Metanephros (tissue), 2 donors: ENCODE results near the gene DESI1. TPM values are rescaled to one million over a fixed set of nuclear protein-coding genes. Genes with fewer than 3 reads are reported as not detected.

Experiments
- small RNA-seq: library from RNA; depleted of rRNA; stranded (forward); fragments of <200 nt; gene quantifications from one replicate; pipeline ENCODE3, GENCODE V24; 2014; ENCODE audit warnings: low replicate concordance
- total RNA-seq: library from RNA; depleted of rRNA; stranded (reverse); fragments of >200 nt; gene quantifications from one replicate; pipeline ENCODE4 v1.2.3, GENCODE V29; 2014

The DESI1 gene
- 25.0 TPM for total RNA-seq

GRCh38 chr22:41620589-41621098 lies at the start of gene DESI1:
Gene DESI1, minus strand, starts transcription at chr22:41621043. Its CDS starts 204 bp downstream, at chr22:41620839.

GRCh38 chr22:41621099-41621910 lies 462 bp upstream of the DESI1 start, which contains the start of gene XRCC6:
Gene XRCC6, plus strand, starts transcription at chr22:41621295. Its CDS starts 710 bp downstream, at chr22:41622005.

GRCh38 chr22:41589391-41590241 lies 31.2 kb downstream of the DESI1 start, which contains the start of gene PMM1:
Gene PMM1, minus strand, starts transcription at chr22:41589840. Its CDS starts 35 bp downstream, at chr22:41589805.

Small RNA genes lying within 50 kb of the gene (small RNA-seq; reads per million reads assigned to genes)
- not detected for gene RF00019

Other genes starting within 250 kb of the DESI1 start
- 15.5 TPM for gene TEF, start 239.1 kb downstream of the DESI1 start, total RNA-seq
- 41.9 TPM for gene TOB2, start 174.2 kb downstream of the DESI1 start, total RNA-seq
- gene PHF5A, start 152.4 kb downstream of the DESI1 start, total RNA-seq, result 32.8 TPM
- gene ACO2, start 151.9 kb downstream of the DESI1 start, total RNA-seq, result 138 TPM
- gene POLR3H, start 76.6 kb downstream of the DESI1 start, total RNA-seq, result 16.7 TPM
- 4.4 TPM for gene CSDC2, start 60.0 kb downstream of the DESI1 start, total RNA-seq
- gene PMM1, start 31.2 kb downstream of the DESI1 start, total RNA-seq, result 42.2 TPM
- gene XRCC6, start 252 bp upstream of the DESI1 start, total RNA-seq, result 186 TPM
- 71.9 TPM for gene SNU13, start 67.8 kb upstream of the DESI1 start, total RNA-seq
- gene MEI1, start 78.5 kb upstream of the DESI1 start, total RNA-seq, result 3.0 TPM
- gene CCDC134, start 179.6 kb upstream of the DESI1 start, total RNA-seq, result 19.0 TPM
- 57.2 TPM for gene SREBF2, start 212.1 kb upstream of the DESI1 start, total RNA-seq